Neural progenitor cell (in vitro differentiated cells): Measurements from ENCODE around the gene DTNA. TPM values are rescaled to one million over a fixed set of nuclear protein-coding genes. Genes with fewer than 3 reads are reported as not detected.
A peak's percentile ranks its signal among the peaks of the same experiment; 100 is the strongest.

Source experiments
- DNase-seq: peaks from one replicate; pipeline ENCODE4 v3.0.0-alpha.2; 2016; ENCODE audit warnings: low spot score
- H2AFZ ChIP-seq: fragments of 200-600 bp; sonication (generic); replicated peaks from 2 replicates; pipeline ENCODE4 v1.6.1; 2016; ENCODE audit warnings: antibody characterized with exemption
- H3F3A ChIP-seq: fragments of 200-600 bp; sonication (generic); 2 replicates; pipeline ENCODE4 v1.6.1; 2016; ENCODE audit warnings: antibody characterized with exemption, low read depth
- H3K27ac ChIP-seq: fragments of 200-600 bp; sonication (generic); 2 replicates; pipeline ENCODE4 v1.5.1; 2016; ENCODE audit warnings: mild to moderate bottlenecking
- H3K27me3 ChIP-seq: fragments of 200-600 bp; sonication (generic); 2 replicates; pipeline ENCODE4 v1.6.1; 2016; ENCODE audit warnings: mild to moderate bottlenecking, moderate library complexity
- H3K36me3 ChIP-seq: fragments of 200-600 bp; sonication (generic); 2 replicates; pipeline ENCODE4 v1.5.1; 2016
- H3K4me1 ChIP-seq: fragments of 200-600 bp; sonication (generic); 2 replicates; pipeline ENCODE4 v1.6.1; 2016; ENCODE audit warnings: mixed run types
- H3K4me2 ChIP-seq: fragments of 200-600 bp; sonication (generic); 2 replicates; pipeline ENCODE4 v1.6.1; 2016
- H3K4me3 ChIP-seq: fragments of 200-600 bp; sonication (generic); 2 replicates; pipeline ENCODE4 v1.5.1; 2016
- H3K79me2 ChIP-seq: fragments of 200-600 bp; sonication (generic); 2 replicates; pipeline ENCODE4 v1.6.1; 2016; ENCODE audit warnings: low read depth
- H3K9ac ChIP-seq: fragments of 200-600 bp; sonication (generic); 2 replicates; pipeline ENCODE4 v1.6.1; 2016
- H3K9me3 ChIP-seq: fragments of 200-600 bp; sonication (generic); 2 replicates; pipeline ENCODE4 v1.5.1; 2016; ENCODE audit warnings: low read depth
- H4K20me1 ChIP-seq: fragments of 200-600 bp; sonication (generic); 2 replicates; pipeline ENCODE4 v1.6.1; 2016; ENCODE audit warnings: low read depth
- H3K27ac Mint-ChIP-seq: 3 replicates; pipeline ENCODE4 v1.8.0; 2021; ENCODE audit warnings: mixed read lengths
- H3K27me3 Mint-ChIP-seq: 2 replicates; pipeline ENCODE4 v1.8.0; 2022; ENCODE audit warnings: low read depth, mild to moderate bottlenecking, inconsistent platforms, moderate library complexity, mixed read lengths; ENCODE audit not compliant: insufficient read depth
- H3K36me3 Mint-ChIP-seq: 3 replicates; pipeline ENCODE4 v1.8.0; 2021; ENCODE audit warnings: mixed read lengths
- H3K4me1 Mint-ChIP-seq: 3 replicates; pipeline ENCODE4 v1.8.0; 2021; ENCODE audit warnings: mixed read lengths
- H3K4me3 Mint-ChIP-seq: 3 replicates; pipeline ENCODE4 v1.8.0; 2021; ENCODE audit warnings: mild to moderate bottlenecking, moderate library complexity, mixed read lengths
- H3K9me3 Mint-ChIP-seq: 3 replicates; pipeline ENCODE4 v1.8.0; 2020; ENCODE audit warnings: mixed read lengths
- EZH2 ChIP-seq: fragments of 200-600 bp; sonication (generic); IDR thresholded peaks from 2 replicates; pipeline ENCODE4 v1.6.1; 2017; ENCODE audit warnings: antibody characterized with exemption, mild to moderate bottlenecking, moderate library complexity
- EZH2phosphoT487 ChIP-seq: fragments of 200-600 bp; sonication (generic); IDR thresholded peaks from 2 replicates; pipeline ENCODE4 v1.6.1; 2017; ENCODE audit warnings: antibody characterized with exemption
- total RNA-seq: library from RNA; depleted of rRNA; stranded (reverse); fragments of >200 nt; gene quantifications from 2 replicates; pipeline ENCODE4 v1.2.3, GENCODE V29; 2015; ENCODE audit warnings: low replicate concordance
- TF ChIP-seq, protein P1 (sequence below): fragments of 200-600 bp; sonication (generic); IDR thresholded peaks from 2 replicates; pipeline ENCODE4 v1.5.1; 2017; ENCODE audit warnings: antibody characterized with exemption, mild to moderate bottlenecking

DTNA gene
- total RNA-seq, 1 donor from 2014 or later, result 15.0 TPM

DNA sequence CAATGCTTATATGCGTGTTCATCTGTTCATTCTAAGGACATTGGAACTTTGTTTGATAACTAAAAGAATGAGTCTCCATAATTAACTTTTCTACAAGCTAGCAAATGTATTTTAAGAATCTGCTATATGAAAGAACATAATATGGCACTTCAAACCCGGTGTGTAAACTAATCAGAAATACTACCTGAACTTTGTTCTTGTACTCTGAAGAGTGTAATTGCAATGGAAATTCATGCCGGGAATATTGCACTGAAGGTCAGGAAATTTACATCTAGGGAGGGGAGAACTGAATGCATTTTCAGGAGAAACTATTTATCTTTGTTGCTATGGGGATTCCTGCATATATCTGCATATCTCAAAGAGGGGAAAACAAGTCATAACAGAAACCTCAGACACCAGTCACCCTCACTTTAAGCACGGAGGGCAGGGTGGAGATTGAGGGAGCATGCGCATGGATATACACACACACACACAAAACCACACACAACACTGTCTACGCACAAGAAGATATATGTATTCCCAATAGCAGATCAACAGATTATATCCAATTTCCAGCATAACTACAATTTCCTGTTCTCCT lies 76.2 kb downstream of the DTNA start:
- Histone ChIP-seq H3K27me3 (no peaks in the 10 kb centered on the region), H3K4me3 (no peak overlapping the region), H3K36me3 (no peaks in the 10 kb centered on the region), H3F3A (no peaks in the 10 kb centered on the region), H3K27ac (no peak overlapping the region), H3K4me2 (no peak overlapping the region), H3K4me1 (no peaks in the 10 kb centered on the region), H3K9me3 (no peaks in the 10 kb centered on the region), H3K79me2 (no peaks in the 10 kb centered on the region), H4K20me1 (no peaks in the 10 kb centered on the region), H2AFZ (no peak overlapping the region), H3K9ac (no peak overlapping the region)
- Mint-ChIP-seq H3K9me3 (no peaks in the 10 kb centered on the region), H3K4me3 (no peak overlapping the region), H3K36me3 (peaks cover 6% of the 10 kb centered on the region), H3K27ac (no peak overlapping the region), H3K27me3 (no peaks in the 10 kb centered on the region), H3K4me1 (peaks cover 8% of the 10 kb centered on the region)
- TF ChIP-seq EZH2 (no peak), EZH2phosphoT487 (no peak)
- TF ChIP-seq, protein P1, sequence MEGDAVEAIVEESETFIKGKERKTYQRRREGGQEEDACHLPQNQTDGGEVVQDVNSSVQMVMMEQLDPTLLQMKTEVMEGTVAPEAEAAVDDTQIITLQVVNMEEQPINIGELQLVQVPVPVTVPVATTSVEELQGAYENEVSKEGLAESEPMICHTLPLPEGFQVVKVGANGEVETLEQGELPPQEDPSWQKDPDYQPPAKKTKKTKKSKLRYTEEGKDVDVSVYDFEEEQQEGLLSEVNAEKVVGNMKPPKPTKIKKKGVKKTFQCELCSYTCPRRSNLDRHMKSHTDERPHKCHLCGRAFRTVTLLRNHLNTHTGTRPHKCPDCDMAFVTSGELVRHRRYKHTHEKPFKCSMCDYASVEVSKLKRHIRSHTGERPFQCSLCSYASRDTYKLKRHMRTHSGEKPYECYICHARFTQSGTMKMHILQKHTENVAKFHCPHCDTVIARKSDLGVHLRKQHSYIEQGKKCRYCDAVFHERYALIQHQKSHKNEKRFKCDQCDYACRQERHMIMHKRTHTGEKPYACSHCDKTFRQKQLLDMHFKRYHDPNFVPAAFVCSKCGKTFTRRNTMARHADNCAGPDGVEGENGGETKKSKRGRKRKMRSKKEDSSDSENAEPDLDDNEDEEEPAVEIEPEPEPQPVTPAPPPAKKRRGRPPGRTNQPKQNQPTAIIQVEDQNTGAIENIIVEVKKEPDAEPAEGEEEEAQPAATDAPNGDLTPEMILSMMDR, result no peak
- DNase-seq, result no peak

- H3K4me1 ChIP-seq, result no peaks in the 10 kb centered on the region
- H3K27ac Mint-ChIP-seq, result no peak overlapping the region
- H3K4me3 Mint-ChIP-seq, result no peak overlapping the region
- no peaks in the 10 kb centered on the region for H3K36me3 ChIP-seq
- no peak overlapping the region for H2AFZ ChIP-seq
- H3F3A ChIP-seq, result no peaks in the 10 kb centered on the region
- H3K4me2 ChIP-seq, result no peak overlapping the region
- TF ChIP-seq, protein P1, result peak; percentile 79
- TF ChIP-seq EZH2phosphoT487 (no peak), EZH2 (no peak)
- H4K20me1 ChIP-seq, result no peaks in the 10 kb centered on the region
- peaks cover 9% of the 10 kb centered on the region for H3K9me3 ChIP-seq
- H3K9me3 Mint-ChIP-seq, result peaks cover 11% of the 10 kb centered on the region
- H3K79me2 ChIP-seq, result no peaks in the 10 kb centered on the region
- peaks cover 18% of the 10 kb centered on the region for H3K36me3 Mint-ChIP-seq
- no peak overlapping the region for H3K27ac ChIP-seq
- H3K27me3 Mint-ChIP-seq, result no peaks in the 10 kb centered on the region
- no peak overlapping the region for H3K9ac ChIP-seq
- H3K4me3 ChIP-seq, result no peak overlapping the region
- peaks cover 8% of the 10 kb centered on the region for H3K4me1 Mint-ChIP-seq
- H3K27me3 ChIP-seq, result no peaks in the 10 kb centered on the region
- peak; percentile 75 for DNase-seq
Observed at GRCh38 chr18:34787931-34788532, 77.9 kb downstream of the DTNA start.

GRCh38 chr18:34789768-34790344 lies 79.8 kb downstream of the DTNA start:
- Histone ChIP-seq H2AFZ (no peak overlapping the region), H3K27ac (no peak overlapping the region), H3K4me3 (no peak overlapping the region), H3K4me2 (no peak overlapping the region), H4K20me1 (no peaks in the 10 kb centered on the region), H3K9ac (no peak overlapping the region), H3F3A (peaks cover 4% of the 10 kb centered on the region), H3K4me1 (peaks cover 8% of the 10 kb centered on the region), H3K79me2 (no peaks in the 10 kb centered on the region), H3K9me3 (peaks cover 10% of the 10 kb centered on the region), H3K27me3 (no peaks in the 10 kb centered on the region), H3K36me3 (no peaks in the 10 kb centered on the region)
- DNase-seq, result no peak
- Mint-ChIP-seq H3K36me3 (peaks cover 34% of the 10 kb centered on the region), H3K9me3 (peaks cover 16% of the 10 kb centered on the region), H3K4me3 (no peak overlapping the region), H3K27me3 (no peaks in the 10 kb centered on the region), H3K4me1 (peaks cover 22% of the 10 kb centered on the region), H3K27ac (no peak overlapping the region)
- TF ChIP-seq, protein P1, result no peak
